Hepatocyte (in vitro differentiated cells): ENCODE measurements around the gene RNASEH2A. TPM values are rescaled to one million over a fixed set of nuclear protein-coding genes. Genes with fewer than 3 reads are reported as not detected.

Experiments
- DNase-seq: peaks from one replicate; pipeline ENCODE4 v3.0.0-alpha.2; 2016; ENCODE audit warnings: low spot score
- H2AFZ ChIP-seq: fragments of 200-600 bp; sonication (generic); 2 replicates; pipeline ENCODE4 v1.6.0; 2016; ENCODE audit warnings: antibody characterized with exemption, mild to moderate bottlenecking
- H3K27ac ChIP-seq: fragments of 200-600 bp; sonication (generic); 2 replicates; pipeline ENCODE4 v1.5.1; 2016; ENCODE audit warnings: mild to moderate bottlenecking
- H3K27me3 ChIP-seq: fragments of 200-600 bp; sonication (generic); 2 replicates; pipeline ENCODE4 v1.6.1; 2016
- H3K36me3 ChIP-seq: fragments of 200-600 bp; sonication (generic); replicated peaks from 2 replicates; pipeline ENCODE4 v1.5.1; 2016; ENCODE audit warnings: low read depth; ENCODE audit not compliant: insufficient read depth
- H3K4me1 ChIP-seq: fragments of 200-600 bp; sonication (generic); 2 replicates; pipeline ENCODE4 v1.5.1; 2016; ENCODE audit warnings: mild to moderate bottlenecking, moderate library complexity; ENCODE audit not compliant: insufficient read depth
- H3K4me2 ChIP-seq: fragments of 200-600 bp; sonication (generic); 2 replicates; pipeline ENCODE4 v1.6.0; 2016
- H3K4me3 ChIP-seq: fragments of 200-600 bp; sonication (generic); 2 replicates; pipeline ENCODE4 v1.5.1; 2016; ENCODE audit warnings: mild to moderate bottlenecking
- H3K79me2 ChIP-seq: fragments of 200-600 bp; sonication (generic); 2 replicates; pipeline ENCODE4 v1.6.0; 2017; ENCODE audit warnings: mild to moderate bottlenecking
- H3K9me2 ChIP-seq: fragments of 200-600 bp; sonication (generic); replicated peaks from 2 replicates; pipeline ENCODE4 v1.6.0; 2017; ENCODE audit warnings: mild to moderate bottlenecking; ENCODE audit not compliant: insufficient read depth
- H3K9me3 ChIP-seq: fragments of 200-600 bp; sonication (generic); 2 replicates; pipeline ENCODE4 v1.5.1; 2016; ENCODE audit warnings: low read depth, mild to moderate bottlenecking
- H4K20me1 ChIP-seq: fragments of 200-600 bp; sonication (generic); 2 replicates; pipeline ENCODE4 v1.6.0; 2016; ENCODE audit warnings: mild to moderate bottlenecking; ENCODE audit not compliant: insufficient read depth, poor library complexity, severe bottlenecking
- CTCF ChIP-seq: fragments of 200-600 bp; sonication (generic); IDR thresholded peaks from 2 replicates; pipeline ENCODE4 v1.5.1; 2016; ENCODE audit warnings: antibody characterized with exemption, mild to moderate bottlenecking; ENCODE audit not compliant: poor library complexity
- EZH2 ChIP-seq: fragments of 200-600 bp; sonication (generic); IDR thresholded peaks from 2 replicates; pipeline ENCODE4 v1.6.1; 2016; ENCODE audit warnings: antibody characterized with exemption, mild to moderate bottlenecking, borderline replicate concordance
- EZH2phosphoT487 ChIP-seq: fragments of 200-600 bp; sonication (generic); IDR thresholded peaks from one replicate; pipeline ENCODE4 v1.6.1; 2018; ENCODE audit warnings: antibody characterized with exemption, mild to moderate bottlenecking, low read depth, moderate library complexity; ENCODE audit not compliant: unreplicated experiment, severe bottlenecking
- WGBS: methylation state at CpG from one replicate; pipeline ENCODE4 v1.1.6; 2016; ENCODE audit warnings: low lambda C conversion rate; ENCODE audit errors: missing lambda C conversion rate; 5-methylcytosine and 5-hydroxymethylcytosine counted together
- polyA plus RNA-seq: library from polyadenylated mRNA; unstranded; fragments of >200 nt; fragmentation: Nextera tagmentation; extraction: Ambion mirVana; gene quantifications from 2 replicates; pipeline ENCODE4 v1.2.1, GENCODE V29; 2016
- total RNA-seq: library from RNA; depleted of rRNA; stranded (reverse); fragments of >200 nt; gene quantifications from 2 replicates; pipeline ENCODE4 v1.2.3, GENCODE V29; 2014

The RNASEH2A gene
- total and polyA plus RNA-seq, 2 experiments from 2014 or later, result 9.3 to 25.7 TPM

- 2% methylated on average over 38 of the region's 44 CpGs for WGBS
- H3K4me3 ChIP-seq, result peak overlapping the region; percentile 59
- DNase-seq, result peak; percentile 83
- no peaks in the 10 kb centered on the region for H3K36me3 ChIP-seq
- H3K27ac ChIP-seq, result peak overlapping the region; percentile 96
- peaks cover 29% of the 10 kb centered on the region for H3K4me1 ChIP-seq
- no peaks in the 10 kb centered on the region for H3K27me3 ChIP-seq
- no peaks in the 10 kb centered on the region for H3K9me2 ChIP-seq
- H3K9me3 ChIP-seq, result no peaks in the 10 kb centered on the region
- H3K4me2 ChIP-seq, result peak overlapping the region; percentile 98
- no peaks in the 10 kb centered on the region for H4K20me1 ChIP-seq
- no peak for TF ChIP-seq CTCF
- no peak for TF ChIP-seq EZH2phosphoT487
- no peak for TF ChIP-seq EZH2
- H2AFZ ChIP-seq, result peak overlapping the region; percentile 46
- peaks cover 17% of the 10 kb centered on the region for H3K79me2 ChIP-seq
Measured at GRCh38 chr19:12778017-12778904, 28.1 kb upstream of the RNASEH2A start.

DNA sequence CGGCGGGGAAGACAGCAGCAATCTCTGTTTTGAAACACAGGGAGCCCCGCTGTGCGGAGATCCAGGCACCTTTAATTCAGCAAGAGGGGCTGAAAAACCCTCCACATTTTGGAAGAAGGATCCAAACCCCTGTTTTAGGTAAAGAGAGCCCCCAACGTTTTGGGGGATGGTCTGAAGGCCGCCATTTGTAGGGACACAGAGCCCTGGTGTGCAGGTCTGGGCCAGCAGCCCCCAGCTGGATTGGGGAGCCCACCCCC lies 27.6 kb upstream of the RNASEH2A start:
- TF ChIP-seq CTCF (no peak), EZH2phosphoT487 (no peak), EZH2 (no peak)
- Histone ChIP-seq H3K9me2 (no peaks in the 10 kb centered on the region), H3K36me3 (no peaks in the 10 kb centered on the region), H3K4me2 (peak overlapping the region; percentile 98), H4K20me1 (no peaks in the 10 kb centered on the region), H3K79me2 (peaks cover 14% of the 10 kb centered on the region), H3K27ac (peak overlapping the region; percentile 96), H3K4me1 (peaks cover 35% of the 10 kb centered on the region), H3K4me3 (peak overlapping the region; percentile 59), H2AFZ (peak overlapping the region; percentile 46), H3K27me3 (no peaks in the 10 kb centered on the region), H3K9me3 (no peaks in the 10 kb centered on the region)
- WGBS, result 34% methylated on average over 6 of the region's 6 CpGs
- DNase-seq, result no peak

GRCh38 chr19:12779162-12779993 lies 27.0 kb upstream of the RNASEH2A start:
- peak overlapping the region; percentile 98 for H3K4me2 ChIP-seq
- peaks cover 40% of the 10 kb centered on the region for H3K4me1 ChIP-seq
- no peaks in the 10 kb centered on the region for H3K36me3 ChIP-seq
- no peaks in the 10 kb centered on the region for H3K9me3 ChIP-seq
- no peaks in the 10 kb centered on the region for H4K20me1 ChIP-seq
- peaks cover 10% of the 10 kb centered on the region for H3K79me2 ChIP-seq
- H3K27me3 ChIP-seq, result no peaks in the 10 kb centered on the region
- TF ChIP-seq EZH2, result no peak
- no peak for TF ChIP-seq CTCF
- no peak for TF ChIP-seq EZH2phosphoT487
- WGBS, result 70% methylated on average over 15 of the region's 15 CpGs
- DNase-seq, result peak; percentile 82
- no peaks in the 10 kb centered on the region for H3K9me2 ChIP-seq
- H3K27ac ChIP-seq, result peak overlapping the region; percentile 96
- no peak overlapping the region for H3K4me3 ChIP-seq
- H2AFZ ChIP-seq, result no peak overlapping the region
